Skeletal muscle satellite cell (primary cell): ENCODE data around the gene CNP.

Experiments used
- H3K27me3 ChIP-seq: 2 replicates; pipeline ENCODE4 v1.7.0; 2013; ENCODE audit warnings: low read length; ENCODE audit not compliant: control insufficient read depth, insufficient read depth
- H3K36me3 ChIP-seq: 2 replicates; pipeline ENCODE4 v1.7.0; 2013; ENCODE audit warnings: mild to moderate bottlenecking, control low read depth, low read length; ENCODE audit not compliant: insufficient read depth
- H3K4me1 ChIP-seq: 2 replicates; pipeline ENCODE4 v1.7.0; 2013; ENCODE audit warnings: low read length; ENCODE audit not compliant: control insufficient read depth, insufficient read depth
- H3K4me2 ChIP-seq: 2 replicates; pipeline ENCODE4 v1.7.0; 2013; ENCODE audit warnings: mild to moderate bottlenecking, low read length
- H3K4me3 ChIP-seq: 2 replicates; pipeline ENCODE4 v1.7.0; 2013; ENCODE audit warnings: low read length
- H3K9ac ChIP-seq: 2 replicates; pipeline ENCODE4 v1.7.0; 2013; ENCODE audit warnings: mild to moderate bottlenecking, low read depth, low read length, moderate library complexity
- H3K9me3 ChIP-seq: replicated peaks from 2 replicates; pipeline ENCODE4 v1.7.0; 2013; ENCODE audit warnings: mild to moderate bottlenecking, control low read depth, low read length

Gene CNP

GRCh38 chr17:41943492-41943891 is 23.1 kb upstream of the CNP start:
- no peaks in the 10 kb centered on the region for H3K9me3 ChIP-seq
- H3K4me1 ChIP-seq, result no peaks in the 10 kb centered on the region
- H3K36me3 ChIP-seq, result no peaks in the 10 kb centered on the region
- H3K4me3 ChIP-seq, result no peak overlapping the region
- H3K27me3 ChIP-seq, result no peaks in the 10 kb centered on the region
- H3K4me2 ChIP-seq, result no peak overlapping the region
- no peak overlapping the region for H3K9ac ChIP-seq

GRCh38 chr17:41944943-41945342 is 21.7 kb upstream of the CNP start:
- Histone ChIP-seq H3K27me3 (no peaks in the 10 kb centered on the region), H3K4me3 (no peak overlapping the region), H3K4me2 (no peak overlapping the region), H3K9me3 (no peaks in the 10 kb centered on the region), H3K36me3 (no peaks in the 10 kb centered on the region), H3K4me1 (no peaks in the 10 kb centered on the region), H3K9ac (no peak overlapping the region)

- Histone ChIP-seq H3K9me3 (no peaks in the 10 kb centered on the region), H3K4me3 (no peak overlapping the region), H3K36me3 (no peaks in the 10 kb centered on the region), H3K4me1 (no peaks in the 10 kb centered on the region), H3K27me3 (no peaks in the 10 kb centered on the region), H3K4me2 (no peak overlapping the region), H3K9ac (no peak overlapping the region)
Observed at GRCh38 chr17:41948762-41949460, 17.7 kb upstream of the CNP start.

GRCh38 chr17:41956522-41956921 is 10.1 kb upstream of the CNP start:
- H3K4me1 ChIP-seq, result peaks cover 15% of the 10 kb centered on the region
- H3K36me3 ChIP-seq, result no peaks in the 10 kb centered on the region
- H3K4me3 ChIP-seq, result no peak overlapping the region
- H3K9me3 ChIP-seq, result no peaks in the 10 kb centered on the region
- no peaks in the 10 kb centered on the region for H3K27me3 ChIP-seq
- no peak overlapping the region for H3K9ac ChIP-seq
- H3K4me2 ChIP-seq, result no peak overlapping the region

GRCh38 chr17:41957031-41957868 is 9.3 kb upstream of the CNP start:
- Histone ChIP-seq H3K4me2 (no peak overlapping the region), H3K4me3 (no peak overlapping the region), H3K27me3 (peaks cover 1% of the 10 kb centered on the region), H3K4me1 (peaks cover 15% of the 10 kb centered on the region), H3K9me3 (no peaks in the 10 kb centered on the region), H3K9ac (no peak overlapping the region), H3K36me3 (no peaks in the 10 kb centered on the region)

GRCh38 chr17:41957869-41958439 is 8.6 kb upstream of the CNP start:
- Histone ChIP-seq H3K9ac (no peak overlapping the region), H3K4me2 (no peak overlapping the region), H3K4me1 (peaks cover 15% of the 10 kb centered on the region), H3K9me3 (no peaks in the 10 kb centered on the region), H3K4me3 (no peak overlapping the region), H3K27me3 (peaks cover 3% of the 10 kb centered on the region), H3K36me3 (no peaks in the 10 kb centered on the region)

- peaks cover 3% of the 10 kb centered on the region for H3K27me3 ChIP-seq
- no peak overlapping the region for H3K9ac ChIP-seq
- peaks cover 15% of the 10 kb centered on the region for H3K4me1 ChIP-seq
- no peak overlapping the region for H3K4me3 ChIP-seq
- peak overlapping the region; percentile 22 for H3K4me2 ChIP-seq
- no peaks in the 10 kb centered on the region for H3K36me3 ChIP-seq
- H3K9me3 ChIP-seq, result no peaks in the 10 kb centered on the region
Observed at GRCh38 chr17:41959030-41959335, 7.6 kb upstream of the CNP start.

GRCh38 chr17:41959336-41960095 is 7.1 kb upstream of the CNP start:
- Histone ChIP-seq H3K4me1 (peaks cover 15% of the 10 kb centered on the region), H3K9me3 (no peaks in the 10 kb centered on the region), H3K9ac (no peak overlapping the region), H3K27me3 (peaks cover 3% of the 10 kb centered on the region), H3K4me3 (no peak overlapping the region), H3K4me2 (peak overlapping the region; percentile 22), H3K36me3 (no peaks in the 10 kb centered on the region)

- H3K9ac ChIP-seq, result no peak overlapping the region
- H3K4me1 ChIP-seq, result peaks cover 24% of the 10 kb centered on the region
- no peaks in the 10 kb centered on the region for H3K36me3 ChIP-seq
- no peak overlapping the region for H3K4me3 ChIP-seq
- no peaks in the 10 kb centered on the region for H3K9me3 ChIP-seq
- peaks cover 3% of the 10 kb centered on the region for H3K27me3 ChIP-seq
- H3K4me2 ChIP-seq, result no peak overlapping the region
Observed at GRCh38 chr17:41962111-41962510, 4.5 kb upstream of the CNP start.

- Histone ChIP-seq H3K9ac (no peak overlapping the region), H3K36me3 (peaks cover 4% of the 10 kb centered on the region), H3K4me2 (peak overlapping the region; percentile 0), H3K27me3 (peaks cover 3% of the 10 kb centered on the region), H3K4me1 (peaks cover 23% of the 10 kb centered on the region), H3K9me3 (no peaks in the 10 kb centered on the region), H3K4me3 (no peak overlapping the region)
Observed at GRCh38 chr17:41962768-41963434, 3.7 kb upstream of the CNP start.
